GM19193 (cell line): ENCODE measurements around the gene ZC3H7A.

Experiments
- POLR2A ChIP-seq: IDR thresholded peaks from 4 replicates; pipeline ENCODE4 v1.6.1; 2011; ENCODE audit not compliant: insufficient read depth, insufficient read length; ENCODE audit errors: extremely low read depth

The ZC3H7A gene

DNA sequence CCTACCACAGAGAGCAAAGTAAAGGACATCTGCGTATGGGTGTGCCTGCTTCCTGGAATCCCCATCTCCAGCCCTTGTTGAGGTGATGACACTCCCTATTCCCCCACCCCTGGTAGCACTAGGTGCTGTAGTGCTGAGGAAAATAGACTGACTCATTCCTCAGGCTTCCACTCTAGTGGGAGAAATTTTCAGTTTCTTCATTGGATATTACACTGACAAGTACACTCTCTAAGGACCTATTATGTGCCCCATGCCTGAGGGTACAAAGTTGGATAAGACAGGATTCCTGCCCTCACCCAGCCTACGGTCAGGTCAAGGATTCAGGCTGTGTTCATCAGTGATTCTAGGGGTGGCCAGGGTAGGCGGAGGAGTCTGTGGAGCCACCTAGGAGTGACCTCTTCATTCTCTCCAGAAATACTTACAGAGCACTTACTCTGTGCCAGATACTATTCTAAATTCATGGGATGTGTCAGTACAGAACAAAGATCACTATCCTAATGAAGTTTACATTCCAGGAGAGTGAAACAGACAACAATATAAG lies 4.5 kb upstream of the ZC3H7A start:
- no peak for TF ChIP-seq POLR2A

DNA sequence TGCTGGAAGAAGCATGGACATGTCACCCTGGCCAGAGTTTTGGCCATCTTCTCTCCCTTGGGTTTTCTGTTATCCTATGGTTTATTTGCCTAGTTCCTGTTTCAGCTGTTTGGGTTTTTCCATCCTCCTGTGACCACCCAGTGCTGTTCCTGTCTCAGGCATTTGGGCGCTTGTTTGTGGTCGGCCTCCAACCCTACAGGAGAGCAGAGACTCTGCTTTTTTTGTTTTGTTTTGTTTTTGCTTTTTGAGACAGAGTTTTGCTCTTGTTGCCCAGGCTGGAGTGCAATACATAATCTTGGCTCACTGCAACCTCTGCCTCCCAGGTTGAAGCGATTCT lies 3.3 kb upstream of the ZC3H7A start:
- no peak for TF ChIP-seq POLR2A

GRCh38 chr16:11799509-11800381 lies 2.7 kb upstream of the ZC3H7A start:
- TF ChIP-seq POLR2A, result no peak

- TF ChIP-seq POLR2A, result no peak
Measured at GRCh38 chr16:11799017-11799381, 1.9 kb upstream of the ZC3H7A start.

DNA sequence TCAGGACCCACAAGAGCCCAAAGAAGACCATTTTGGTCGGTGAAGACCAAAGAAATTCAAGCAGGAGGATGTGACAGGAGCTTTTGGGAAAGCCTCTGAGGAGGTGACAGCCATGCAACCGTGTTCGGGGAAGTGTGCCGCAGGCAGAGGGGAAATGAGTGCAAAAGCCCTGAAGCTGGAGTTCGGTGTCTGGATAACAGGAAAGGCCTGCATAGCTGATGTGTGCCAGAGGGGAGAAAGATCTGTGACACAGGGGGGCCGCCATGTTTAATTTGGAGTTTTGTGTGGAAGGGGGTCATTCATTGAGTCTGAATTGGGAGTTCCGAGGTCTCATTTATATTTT lies 870 bp upstream of the ZC3H7A start:
- no peak for TF ChIP-seq POLR2A

GRCh38 chr16:11796227-11797165 lies 562 bp downstream of the ZC3H7A start:
- no peak for TF ChIP-seq POLR2A

GRCh38 chr16:11795887-11796226 lies 1.2 kb downstream of the ZC3H7A start:
- no peak for TF ChIP-seq POLR2A

- TF ChIP-seq POLR2A, result no peak
Measured at GRCh38 chr16:11794996-11795886, 1.8 kb downstream of the ZC3H7A start.

DNA sequence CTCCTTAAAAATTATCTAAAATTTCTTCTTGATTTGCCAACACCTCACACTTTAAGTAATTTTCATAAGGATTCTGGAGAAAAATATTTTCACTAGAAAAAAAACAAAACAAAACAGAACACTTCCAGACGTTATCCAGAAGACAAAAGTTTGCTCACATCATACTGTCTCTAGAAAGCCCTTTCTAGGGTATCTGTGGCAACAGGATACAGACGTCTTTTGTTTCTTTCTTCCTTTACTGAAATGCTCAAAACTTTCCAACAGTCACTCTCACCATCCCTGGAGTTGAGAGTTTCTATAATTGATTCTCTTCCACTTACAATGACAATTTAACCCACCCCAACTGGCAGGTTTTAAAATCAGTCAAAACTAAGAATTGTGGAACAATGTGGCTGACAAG lies 2.6 kb downstream of the ZC3H7A start:
- TF ChIP-seq POLR2A, result no peak

- TF ChIP-seq POLR2A, result no peak
Measured at GRCh38 chr16:11793840-11794239, 3.2 kb downstream of the ZC3H7A start.

- no peak for TF ChIP-seq POLR2A
Measured at GRCh38 chr16:11792410-11793241, 4.4 kb downstream of the ZC3H7A start.

DNA sequence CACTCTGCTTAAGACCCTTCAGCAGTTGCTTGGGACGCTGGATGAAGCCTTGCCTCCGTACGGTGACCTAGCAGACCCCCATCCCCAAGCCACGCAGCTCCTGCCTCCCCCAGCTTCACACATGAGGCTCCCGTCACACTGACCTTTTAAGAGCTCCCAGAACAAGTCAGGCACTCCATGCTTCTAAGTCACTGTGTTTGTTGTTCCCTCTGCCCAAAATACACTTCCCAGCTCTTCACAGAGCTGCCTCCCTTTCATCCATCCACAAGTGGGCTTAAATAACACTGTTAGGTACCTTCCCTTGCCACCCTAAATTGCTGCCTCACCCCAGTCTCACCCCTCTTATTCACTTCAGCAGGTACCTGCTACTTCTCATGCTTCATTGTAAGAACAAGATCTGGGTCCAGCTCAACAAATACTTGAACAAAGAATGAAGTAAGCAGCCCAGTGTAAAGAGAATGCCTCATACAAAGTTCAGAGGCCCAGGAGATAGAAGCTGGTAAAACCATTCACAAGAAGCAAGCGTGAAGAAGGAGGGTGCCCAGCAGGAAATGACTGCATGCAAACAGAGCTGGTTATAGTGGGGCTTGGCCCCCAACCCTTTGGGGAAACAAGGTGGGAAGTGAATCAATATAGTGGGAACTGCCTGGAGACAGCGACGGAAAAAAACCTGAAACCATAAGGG lies 5.8 kb downstream of the ZC3H7A start:
- no peak for TF ChIP-seq POLR2A

GRCh38 chr16:11788914-11789313 lies 8.1 kb downstream of the ZC3H7A start:
- no peak for TF ChIP-seq POLR2A
